H9 (cell line): ENCODE measurements around the gene SNORC. TPM values are rescaled to one million over a fixed set of nuclear protein-coding genes. Genes with fewer than 3 reads are reported as not detected.

Experiments
- DNase-seq: peaks from one replicate; pipeline ENCODE4 v3.0.0-alpha.2; 2017
- H2AFZ ChIP-seq: one replicate; pipeline ENCODE4 v1.6.1; 2013; ENCODE audit warnings: mild to moderate bottlenecking, low read length, control low read depth, moderate library complexity
- H2AK5ac ChIP-seq: 2 replicates; pipeline ENCODE4 v1.6.1; 2013; ENCODE audit warnings: low read length, control low read depth, mixed read lengths; ENCODE audit not compliant: insufficient read length
- H2BK120ac ChIP-seq: one replicate; pipeline ENCODE4 v1.6.1; 2013; ENCODE audit warnings: low read depth, mild to moderate bottlenecking, low read length, control low read depth, inconsistent platforms; ENCODE audit not compliant: poor library complexity, severe bottlenecking
- H2BK12ac ChIP-seq: 2 replicates; pipeline ENCODE4 v1.6.1; 2013; ENCODE audit warnings: low read length, control low read depth, mixed read lengths, low read depth; ENCODE audit not compliant: insufficient read length
- H2BK15ac ChIP-seq: 2 replicates; pipeline ENCODE4 v1.6.1; 2013; ENCODE audit warnings: low read depth, low read length, control low read depth
- H2BK20ac ChIP-seq: one replicate; pipeline ENCODE4 v1.6.1; 2013; ENCODE audit warnings: low read depth, mild to moderate bottlenecking, low read length, control low read depth, inconsistent platforms; ENCODE audit not compliant: poor library complexity, severe bottlenecking
- H2BK5ac ChIP-seq: 2 replicates; pipeline ENCODE4 v1.6.1; 2013; ENCODE audit warnings: low read length, control low read depth, mixed read lengths; ENCODE audit not compliant: insufficient read length
- H3K14ac ChIP-seq: 2 replicates; pipeline ENCODE4 v1.6.1; 2013; ENCODE audit warnings: low read length, control low read depth; ENCODE audit not compliant: insufficient read depth
- H3K18ac ChIP-seq: 2 replicates; pipeline ENCODE4 v1.6.1; 2013; ENCODE audit warnings: low read depth, mild to moderate bottlenecking, mixed read lengths, low read length, control low read depth; ENCODE audit not compliant: insufficient read length
- H3K23ac ChIP-seq: 2 replicates; pipeline ENCODE4 v1.6.1; 2013; ENCODE audit warnings: low read length, control low read depth, mixed read lengths, low read depth; ENCODE audit not compliant: insufficient read length
- H3K23me2 ChIP-seq: 2 replicates; pipeline ENCODE4 v1.6.1; 2013; ENCODE audit warnings: low read depth, mild to moderate bottlenecking, mixed read lengths, low read length, control low read depth; ENCODE audit not compliant: insufficient read length, poor library complexity, severe bottlenecking
- H3K27ac ChIP-seq: 2 replicates; pipeline ENCODE4 v1.5.1; 2013; ENCODE audit warnings: low read length, control low read depth, mixed read lengths, low read depth; ENCODE audit not compliant: insufficient read length
- H3K27me3 ChIP-seq: 2 replicates; pipeline ENCODE4 v1.6.1; 2013; ENCODE audit warnings: low read length, control low read depth, inconsistent platforms; ENCODE audit not compliant: insufficient read depth
- H3K4ac ChIP-seq: 2 replicates; pipeline ENCODE4 v1.6.1; 2013; ENCODE audit warnings: low read depth, mild to moderate bottlenecking, control low read depth, inconsistent platforms, low read length, moderate library complexity
- H3K4me1 ChIP-seq: 2 replicates; pipeline ENCODE4 v1.6.1; 2013; ENCODE audit warnings: low read length, control low read depth, inconsistent platforms; ENCODE audit not compliant: insufficient read depth
- H3K4me2 ChIP-seq: 2 replicates; pipeline ENCODE4 v1.6.1; 2013; ENCODE audit warnings: low read length, control low read depth, mixed read lengths; ENCODE audit not compliant: insufficient read length, insufficient read depth
- H3K56ac ChIP-seq: 2 replicates; pipeline ENCODE4 v1.6.1; 2013; ENCODE audit warnings: low read depth, mild to moderate bottlenecking, mixed read lengths, low read length, control low read depth; ENCODE audit not compliant: insufficient read length
- H3K79me1 ChIP-seq: 2 replicates; pipeline ENCODE4 v1.6.1; 2013; ENCODE audit warnings: low read depth, mild to moderate bottlenecking, moderate library complexity, low read length, control low read depth, inconsistent platforms; ENCODE audit not compliant: insufficient read depth, poor library complexity, severe bottlenecking
- H3K79me2 ChIP-seq: 2 replicates; pipeline ENCODE4 v1.6.1; 2013; ENCODE audit warnings: low read length, control low read depth, inconsistent platforms; ENCODE audit not compliant: insufficient read depth
- H3K9ac ChIP-seq: 2 replicates; pipeline ENCODE4 v1.6.1; 2013; ENCODE audit warnings: low read length, control low read depth, mixed read lengths; ENCODE audit not compliant: insufficient read length; ENCODE audit errors: extremely low read depth
- H3K9me3 ChIP-seq: one replicate; pipeline ENCODE4 v1.6.1; 2013; ENCODE audit warnings: low read depth, low read length, inconsistent platforms; ENCODE audit not compliant: control insufficient read depth
- H3T11ph ChIP-seq: one replicate; pipeline ENCODE4 v1.6.1; 2013; ENCODE audit warnings: mild to moderate bottlenecking, low read length, control low read depth, inconsistent platforms
- H4K20me1 ChIP-seq: one replicate; pipeline ENCODE4 v1.6.1; 2013; ENCODE audit not compliant: control insufficient read depth, insufficient read length, insufficient read depth
- H4K5ac ChIP-seq: 2 replicates; pipeline ENCODE4 v1.6.1; 2013; ENCODE audit warnings: low read depth, mild to moderate bottlenecking, mixed read lengths, low read length, control low read depth; ENCODE audit not compliant: insufficient read length
- H4K8ac ChIP-seq: replicated peaks from 2 replicates; pipeline ENCODE4 v1.6.1; 2013; ENCODE audit warnings: low read length, control low read depth, mixed read lengths, low read depth; ENCODE audit not compliant: insufficient read length
- H4K91ac ChIP-seq: 2 replicates; pipeline ENCODE4 v1.6.1; 2013; ENCODE audit warnings: low read depth, mild to moderate bottlenecking, moderate library complexity, mixed read lengths, low read length, control low read depth; ENCODE audit not compliant: insufficient read length
- H3K27ac Mint-ChIP-seq, 3 experiments: 2 replicates in 2 of 3; 3 replicates in 1 of 3; pipeline ENCODE4 v1.8.0; 2020 to 2021; ENCODE audit warnings: mixed read lengths in 3 of 3, mild to moderate bottlenecking in 1 of 3, moderate library complexity in 1 of 3
- H3K27me3 Mint-ChIP-seq: 2 replicates; pipeline ENCODE4 v1.8.0; 2021; ENCODE audit warnings: low read depth, mild to moderate bottlenecking, moderate library complexity, mixed read lengths
- H3K36me3 Mint-ChIP-seq, 3 experiments: 2 replicates in 2 of 3; 3 replicates in 1 of 3; pipeline ENCODE4 v1.8.0; 2020 to 2021; ENCODE audit warnings: low read depth in 3 of 3, mixed read lengths in 3 of 3; ENCODE audit not compliant: insufficient read depth in 1 of 3
- H3K4me1 Mint-ChIP-seq, 2 experiments: 2 replicates each; pipeline ENCODE4 v1.8.0; 2020; ENCODE audit warnings: mixed read lengths in 2 of 2
- H3K4me3 Mint-ChIP-seq, 2 experiments: 2 replicates in 1 of 2; 3 replicates in 1 of 2; pipeline ENCODE4 v1.8.0; 2020 to 2021; ENCODE audit warnings: mild to moderate bottlenecking in 2 of 2, mixed read lengths in 2 of 2, moderate library complexity in 1 of 2
- H3K9me3 Mint-ChIP-seq, 2 experiments: 2 replicates in 1 of 2; 3 replicates in 1 of 2; pipeline ENCODE4 v1.8.0; 2020; ENCODE audit warnings: mild to moderate bottlenecking in 2 of 2, mixed read lengths in 2 of 2, moderate library complexity in 1 of 2
- CTCF ChIP-seq: fragments of 200-600 bp; sonication (generic); conservative IDR thresholded peaks from 3 replicates; pipeline ENCODE4 v1.8.0; 2021; ENCODE audit warnings: antibody characterized with exemption, mild to moderate bottlenecking
- WGBS: extraction: QIAGEN DNeasy Blood & Tissue Kit; methylation state at CpG from one replicate; pipeline ENCODE4 v1.1.7; 2013; ENCODE audit warnings: missing lambda C conversion rate, low lambda C conversion rate, mixed read lengths; ENCODE audit not compliant: insufficient read length; ENCODE audit errors: extremely low coverage; 5-methylcytosine and 5-hydroxymethylcytosine counted together
- total RNA-seq: library from RNA; stranded (reverse); gene quantifications from 2 replicates; pipeline ENCODE4 v1.2.1, GENCODE V29; 2021

SNORC gene
- total RNA-seq, 1 experiment from 2014 or later = 1.1 TPM

GRCh38 chr2:232886632-232887031, 16.6 kb downstream of the SNORC start:
- no peak overlapping the region for H3K23ac ChIP-seq
- Mint-ChIP-seq H3K9me3 (peaks cover 0 to 2% of the 10 kb centered on the region in 2 experiments; a peak in 2 of 5 replicates), H3K4me3 (no peak overlapping the region), H3K4me1 (peaks cover 19 to 22% of the 10 kb centered on the region in 2 experiments), H3K36me3 (no peaks in the 10 kb centered on the region; a peak in 2 of 7 replicates), H3K27me3 (peaks cover 19% of the 10 kb centered on the region), H3K27ac (no peak overlapping the region)
- no peaks in the 10 kb centered on the region for H3K9me3 ChIP-seq
- H4K8ac ChIP-seq = no peak overlapping the region
- H3K27me3 ChIP-seq = no peaks in the 10 kb centered on the region
- no peak overlapping the region for H3K56ac ChIP-seq
- no peak overlapping the region for H3K14ac ChIP-seq
- TF ChIP-seq CTCF = no peak
- no peaks in the 10 kb centered on the region for H4K20me1 ChIP-seq
- no CpG with 5 or more reads among the region's 7 CpGs for WGBS
- H3K79me2 ChIP-seq = no peaks in the 10 kb centered on the region
- no peak for DNase-seq
- no peak overlapping the region for H3K4ac ChIP-seq
- H2AFZ ChIP-seq = no peak overlapping the region
- H2BK120ac ChIP-seq = no peak overlapping the region
- H3K79me1 ChIP-seq = no peaks in the 10 kb centered on the region
- no peaks in the 10 kb centered on the region for H3K23me2 ChIP-seq
- H2BK20ac ChIP-seq = no peak overlapping the region
- no peak overlapping the region for H3K4me2 ChIP-seq
- no peak overlapping the region for H4K5ac ChIP-seq
- no peak overlapping the region for H4K91ac ChIP-seq
- H2BK15ac ChIP-seq = no peak overlapping the region
- no peak overlapping the region for H2BK12ac ChIP-seq
- H2AK5ac ChIP-seq = no peak overlapping the region
- H2BK5ac ChIP-seq = no peak overlapping the region
- H3K4me1 ChIP-seq = no peaks in the 10 kb centered on the region; the same call in 1 of the 2 replicates
- H3T11ph ChIP-seq = no peak overlapping the region
- no peak overlapping the region for H3K9ac ChIP-seq
- H3K27ac ChIP-seq = no peak overlapping the region
- no peak overlapping the region for H3K18ac ChIP-seq
